HG02678 (cell line): ENCODE data around the gene CAPN11.

Experiments used
- ATAC-seq: cut with Tn5 transposase; IDR thresholded peaks from one replicate; pipeline ENCODE4 v1.9.1; 2021; ENCODE audit warnings: mild to moderate bottlenecking, moderate library complexity; ENCODE audit not compliant: unreplicated experiment

The CAPN11 gene

DNA sequence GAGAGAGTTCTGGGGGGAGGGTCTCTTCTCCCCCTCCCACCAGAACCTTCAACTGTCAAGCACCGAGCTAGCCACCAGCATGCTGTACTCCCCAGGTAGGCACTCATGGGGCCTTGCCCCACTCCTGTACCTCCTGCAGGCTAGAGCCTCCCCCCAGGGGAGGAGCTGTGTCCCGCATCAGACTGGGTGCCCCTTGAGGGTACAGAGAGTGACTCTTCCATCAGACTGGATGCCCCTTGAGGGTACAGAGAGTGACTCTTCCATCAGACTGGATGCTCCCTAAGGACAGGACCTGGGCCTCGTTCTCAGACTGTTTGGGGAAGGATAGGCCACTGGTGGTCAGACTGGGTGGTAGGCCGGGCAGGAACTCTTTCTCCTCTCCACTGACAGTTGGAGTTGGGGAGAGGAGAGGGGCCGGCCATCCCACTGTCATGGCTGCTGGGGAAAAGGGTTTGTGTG lies at the start of gene CAPN11:
Gene CAPN11, plus strand, starts transcription at position 51 of the 459 bp plus-strand sequence. Its CDS starts 29 bp downstream, at position 80.
- no peak for ATAC-seq

DNA sequence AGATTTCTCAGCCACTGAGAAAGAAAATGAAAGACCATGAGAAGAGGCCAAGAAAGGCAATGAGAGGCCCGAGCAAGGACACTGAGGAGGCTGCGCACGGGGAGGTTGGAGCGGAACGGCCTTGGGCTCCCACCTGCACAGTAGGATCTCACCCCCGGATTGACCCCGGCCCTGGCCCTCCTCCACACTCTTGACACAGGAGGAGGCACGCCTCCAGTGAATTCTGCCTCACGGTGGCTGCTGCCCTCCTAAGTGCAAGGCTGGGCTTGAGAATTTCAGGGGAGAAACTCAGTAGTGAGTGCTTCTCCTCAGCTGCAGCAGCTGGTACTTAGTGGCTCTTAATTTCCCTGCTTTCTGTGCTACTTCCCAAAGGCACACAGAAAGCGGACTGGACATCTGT lies 49.4 kb upstream of the CAPN11 start:
- no peak for ATAC-seq

DNA sequence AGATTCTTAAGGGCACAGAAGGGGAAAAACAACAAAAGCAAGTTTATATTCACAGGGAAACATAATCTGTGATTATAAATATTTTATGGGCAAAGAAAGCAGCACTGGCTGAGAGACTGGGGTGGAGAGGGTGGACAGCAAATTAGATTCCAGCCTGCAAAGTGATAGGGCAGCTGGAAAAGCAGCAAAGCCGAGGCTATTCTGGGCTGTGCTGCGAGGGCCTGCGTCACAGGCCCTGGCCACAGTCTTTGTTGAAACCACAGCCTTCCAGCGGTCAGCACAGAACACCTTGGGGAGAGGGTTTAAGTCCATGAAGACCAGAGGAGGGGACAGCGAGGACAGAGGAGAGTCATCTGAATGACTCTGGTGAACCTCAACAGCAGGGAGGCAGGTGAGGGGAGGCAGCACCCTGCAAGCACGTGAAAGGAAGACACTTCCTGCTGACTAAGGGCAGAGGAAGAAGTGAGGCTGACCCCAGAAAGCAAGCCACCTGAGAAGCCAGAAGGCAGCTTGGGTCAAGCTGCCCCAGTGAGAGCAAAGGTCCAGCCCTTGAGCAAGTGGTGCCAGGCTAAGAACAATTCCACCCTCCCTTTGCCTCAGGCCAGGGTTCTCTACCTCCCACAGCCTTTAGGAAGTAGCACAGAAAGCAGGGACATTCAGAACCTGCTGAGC lies 48.5 kb upstream of the CAPN11 start:
- ATAC-seq, result no peak

DNA sequence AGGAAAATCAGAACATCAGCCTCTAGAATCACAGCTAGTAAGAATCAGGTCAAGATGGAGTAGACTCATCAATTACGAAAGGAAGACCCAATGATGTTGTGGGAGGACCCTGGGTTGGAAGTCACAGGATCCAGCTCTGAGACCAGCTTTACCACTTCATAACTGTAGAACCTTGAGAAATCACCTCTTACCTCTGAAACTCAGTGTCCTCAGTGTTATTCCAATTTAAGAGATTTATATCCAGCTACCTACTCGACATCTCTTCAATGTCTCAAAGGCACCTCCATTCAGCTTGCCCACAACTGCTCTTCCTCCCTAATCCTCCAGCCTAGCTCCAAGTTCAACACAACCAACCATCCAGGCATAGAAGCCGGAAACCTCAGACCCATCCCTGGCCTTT lies 47.7 kb upstream of the CAPN11 start:
- no peak for ATAC-seq

DNA sequence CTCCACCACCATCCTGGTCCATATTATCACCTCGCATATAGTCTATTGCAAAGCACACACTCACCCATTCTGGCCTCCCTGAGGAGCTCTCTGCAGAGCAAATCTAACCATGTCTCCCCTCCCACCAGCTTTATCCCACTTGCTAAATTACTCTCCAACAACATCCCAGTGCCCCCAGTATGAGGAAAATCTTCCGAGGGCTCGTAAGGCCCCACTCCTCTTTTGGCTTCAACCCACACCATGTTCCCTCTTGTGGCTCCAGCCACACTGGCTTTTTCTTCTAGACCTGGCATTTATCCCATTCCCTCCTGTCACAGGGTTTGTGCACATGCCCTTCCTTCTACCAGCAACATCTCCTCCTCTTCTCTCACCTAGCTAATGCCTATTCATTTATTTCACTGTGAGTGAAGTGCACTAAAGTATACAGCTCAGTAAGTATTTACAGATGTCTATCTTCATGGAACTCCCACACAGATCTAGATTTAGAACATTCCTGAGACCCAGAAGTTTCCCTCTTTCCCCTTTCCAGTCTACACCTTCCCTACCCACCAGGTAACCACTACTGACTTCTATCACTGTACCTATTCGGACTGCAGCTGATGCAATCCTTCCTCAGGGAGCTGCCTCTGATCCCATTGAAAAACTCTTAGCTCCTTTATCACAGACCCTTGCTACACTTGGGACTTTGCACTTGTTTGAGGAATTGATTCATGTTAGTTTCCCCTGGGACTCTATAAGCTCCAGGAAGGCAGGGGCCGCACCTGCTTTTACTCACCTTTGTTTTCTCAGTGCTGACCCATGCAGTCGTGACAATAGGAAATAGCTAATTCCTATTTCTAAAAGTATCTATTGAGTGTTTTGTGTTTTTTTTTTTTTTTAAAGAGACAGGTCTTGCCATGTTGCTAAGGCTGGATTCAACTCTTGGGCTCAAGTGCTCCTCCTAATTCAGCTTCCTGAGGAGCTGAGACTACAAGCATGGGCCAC lies 46.9 kb upstream of the CAPN11 start:
- no peak for ATAC-seq

DNA sequence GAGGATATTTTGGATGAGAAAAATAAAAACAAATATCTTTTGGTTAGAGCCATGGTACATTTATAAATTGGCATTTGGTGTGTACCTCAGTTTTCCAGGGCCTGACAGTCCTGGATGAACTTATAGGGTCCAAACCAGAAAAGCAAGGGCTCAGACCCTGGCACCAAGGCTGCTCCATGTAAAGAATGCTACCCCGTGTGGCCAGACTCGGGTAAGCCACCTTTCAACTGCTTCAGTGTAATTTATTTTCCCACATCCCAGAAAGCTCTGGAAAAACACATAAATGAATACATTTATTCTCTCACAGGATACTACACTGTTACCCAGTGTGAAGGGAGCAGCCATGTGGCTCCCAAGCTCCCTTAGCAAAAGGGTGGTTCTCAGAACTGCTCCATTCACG lies 45.2 kb upstream of the CAPN11 start:
- ATAC-seq, result no peak

DNA sequence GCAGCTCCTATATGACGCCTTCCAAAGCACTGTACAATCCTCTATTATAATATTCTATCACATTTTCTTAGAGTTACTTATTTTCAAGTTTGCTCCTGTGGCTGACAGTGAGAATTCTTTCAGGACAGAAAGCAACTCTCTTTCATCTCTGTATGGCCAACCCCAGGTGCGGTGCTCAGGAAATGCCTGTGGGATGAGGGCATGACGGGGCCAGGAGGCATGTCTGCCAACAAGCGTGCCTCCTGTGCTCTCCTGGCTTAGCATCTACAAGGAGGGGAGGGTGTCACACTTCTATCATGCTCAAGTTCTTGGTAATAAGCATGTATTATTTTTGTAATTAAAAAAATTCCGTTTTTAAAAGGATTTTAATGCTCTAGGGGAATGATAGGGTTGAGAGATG lies 42.8 kb upstream of the CAPN11 start:
- ATAC-seq, result no peak

DNA sequence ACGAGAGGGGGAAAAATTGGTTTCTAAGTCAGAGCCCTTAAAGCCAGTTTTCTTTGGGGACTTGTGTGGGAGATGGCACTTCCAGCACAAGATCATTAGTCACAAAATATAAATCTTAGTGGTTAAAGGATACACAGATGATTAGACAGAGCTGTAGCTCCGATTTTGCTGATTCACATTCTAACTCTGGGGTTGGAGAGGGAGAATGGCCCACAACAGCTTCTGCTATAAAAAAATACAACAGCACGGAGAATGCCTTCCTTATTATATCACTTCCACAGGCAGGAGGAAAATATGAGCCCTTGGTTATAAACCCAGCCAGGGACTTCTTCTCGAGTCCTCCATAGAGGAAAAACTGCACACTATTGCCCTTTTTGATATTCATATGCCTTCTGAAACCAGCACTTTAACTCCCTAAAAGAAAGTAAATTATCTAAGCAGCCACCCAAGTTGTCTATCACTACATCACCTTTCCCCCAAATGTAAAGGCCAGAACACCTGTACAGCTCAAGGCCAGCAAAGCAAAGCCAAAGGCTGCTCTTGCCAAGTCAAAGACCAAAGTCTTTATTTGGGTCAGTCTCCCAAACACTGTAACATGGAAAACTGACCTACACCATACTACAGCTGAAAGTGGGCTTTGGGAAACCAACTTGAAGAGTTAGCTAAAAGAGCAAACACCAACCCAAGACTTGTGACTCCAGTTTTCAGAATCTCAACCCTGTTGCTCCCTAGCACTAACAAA lies 41.8 kb upstream of the CAPN11 start:
- ATAC-seq, result no peak

DNA sequence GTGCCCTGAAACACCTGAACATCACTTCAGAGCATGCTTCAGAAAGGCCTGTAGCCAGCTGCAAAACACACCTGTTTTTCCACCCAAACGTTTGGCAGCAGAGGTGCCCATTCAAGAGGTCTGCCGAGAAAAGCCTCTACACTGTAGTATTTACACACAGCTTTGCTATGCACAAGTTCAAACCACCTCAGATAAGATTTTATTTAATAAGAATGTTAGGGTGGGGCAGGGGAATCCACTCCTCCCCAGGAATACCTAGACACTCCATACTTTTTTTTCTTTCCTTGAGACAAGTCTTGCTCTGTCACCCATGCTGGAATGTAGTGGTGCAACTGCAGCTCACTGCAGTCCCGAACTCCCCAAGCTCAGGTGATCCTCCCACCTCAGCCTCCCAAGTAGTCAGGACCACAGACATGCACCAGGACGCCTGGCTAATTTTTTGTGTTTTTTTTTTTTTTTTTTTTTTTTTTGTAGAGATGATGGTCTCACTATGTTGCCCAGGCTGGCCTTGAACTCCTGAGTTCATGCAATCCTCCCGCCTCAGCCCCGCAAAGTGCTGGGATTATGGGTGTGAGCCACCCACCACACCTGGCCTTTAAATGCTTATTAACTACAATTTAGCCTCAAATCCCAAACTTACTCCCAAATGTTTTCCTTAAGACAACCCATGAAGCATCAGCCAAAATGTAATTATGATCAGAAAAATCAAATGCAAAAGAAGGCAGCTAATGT lies 41.1 kb upstream of the CAPN11 start:
- ATAC-seq, result no peak

DNA sequence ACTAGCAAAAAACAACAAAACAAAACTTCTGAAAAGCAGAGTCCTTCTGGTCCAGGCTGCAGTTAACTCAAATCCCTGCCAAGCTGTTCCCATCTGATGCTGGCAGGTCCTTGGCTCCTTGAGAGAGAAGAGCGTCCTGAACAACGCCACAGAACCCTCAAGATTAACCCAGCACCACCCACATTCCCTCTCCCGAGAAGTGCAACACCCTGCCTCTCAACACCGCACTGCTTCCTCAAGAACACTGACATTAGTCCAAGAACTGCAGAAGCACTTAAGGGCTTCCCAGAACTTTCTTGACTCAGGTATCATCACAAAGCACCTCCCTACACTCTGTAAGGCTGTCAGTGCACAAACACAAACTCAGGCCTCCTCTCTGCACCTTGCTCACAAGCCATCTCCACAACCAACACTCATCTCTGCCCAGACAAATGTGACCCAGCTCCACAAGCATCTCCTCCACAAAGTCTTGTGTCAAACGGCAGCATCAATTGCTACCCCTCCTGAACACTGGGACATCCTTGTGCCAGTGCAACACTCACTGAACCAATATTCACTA lies 38.8 kb upstream of the CAPN11 start:
- ATAC-seq, result no peak

DNA sequence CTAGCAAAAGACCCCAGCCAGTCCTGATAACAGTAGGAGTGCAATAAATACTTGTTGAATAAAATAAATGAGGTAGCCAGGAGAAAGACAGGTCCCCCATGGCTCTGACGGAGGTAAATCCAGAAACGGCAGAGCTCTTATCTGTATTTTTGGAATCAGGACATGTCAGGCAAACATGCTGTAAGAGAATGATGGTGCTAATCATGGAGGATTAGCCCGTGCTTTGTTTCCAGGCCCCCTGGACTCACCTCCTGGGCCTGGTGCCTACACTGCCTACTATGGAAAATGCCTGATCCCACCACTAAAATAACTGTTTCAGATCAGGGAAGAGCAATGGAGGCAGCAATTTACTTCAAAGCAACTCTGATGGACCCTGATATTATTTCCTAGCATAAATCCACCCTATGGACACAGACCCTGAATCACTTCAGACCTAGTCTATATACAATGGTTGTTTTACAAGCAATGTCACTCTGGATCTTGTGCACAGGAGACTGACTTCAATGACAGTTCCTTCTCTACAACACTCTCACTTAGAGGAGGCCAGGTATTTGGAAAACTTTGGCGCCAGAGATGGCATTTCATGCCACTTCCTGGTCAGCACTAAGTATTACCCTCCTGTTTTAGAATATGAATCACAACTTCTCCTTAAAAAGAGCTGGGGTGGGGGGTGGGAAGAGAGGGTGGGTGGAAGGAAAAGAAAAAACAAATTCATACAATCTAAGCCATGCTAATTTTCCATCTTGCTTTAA lies 37.8 kb upstream of the CAPN11 start:
- no peak for ATAC-seq

DNA sequence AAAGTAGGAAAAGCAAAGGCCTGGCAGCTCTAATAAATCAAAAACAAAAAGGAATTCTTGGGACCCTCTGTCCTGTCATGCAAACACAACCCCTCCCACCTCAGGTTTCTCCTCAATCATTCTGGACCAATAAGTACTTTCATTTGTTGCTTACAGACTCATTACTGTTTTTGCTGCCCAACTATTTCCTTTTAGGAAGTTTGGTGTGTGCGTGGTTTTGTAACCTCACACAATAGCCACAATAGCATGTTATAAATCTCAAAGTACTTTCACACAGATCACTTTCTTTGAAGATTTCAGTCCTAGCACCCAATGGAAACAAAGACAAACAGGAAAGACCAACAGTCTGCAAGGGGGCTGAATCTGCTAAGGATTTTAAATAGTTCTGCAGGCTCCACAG lies 35.8 kb upstream of the CAPN11 start:
- no peak for ATAC-seq

DNA sequence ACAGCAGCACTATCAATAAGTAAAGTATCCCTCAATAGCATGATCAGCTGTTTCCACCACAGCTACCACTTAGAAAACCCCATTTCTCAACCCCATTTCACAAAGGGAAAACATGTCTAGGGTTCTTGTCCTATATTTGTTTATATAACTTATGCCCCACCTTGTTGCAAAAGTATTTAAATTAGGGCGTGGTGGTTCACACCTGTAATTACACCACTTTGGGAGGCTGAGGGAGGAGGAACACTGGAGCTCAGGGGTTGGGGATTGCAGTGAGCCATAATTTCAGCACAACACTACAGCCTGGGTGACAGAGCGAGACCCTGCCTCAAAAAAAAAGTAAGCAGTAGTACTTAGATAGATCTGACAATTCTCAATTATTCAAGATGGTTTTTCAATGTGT lies 35.1 kb upstream of the CAPN11 start:
- ATAC-seq, result no peak

DNA sequence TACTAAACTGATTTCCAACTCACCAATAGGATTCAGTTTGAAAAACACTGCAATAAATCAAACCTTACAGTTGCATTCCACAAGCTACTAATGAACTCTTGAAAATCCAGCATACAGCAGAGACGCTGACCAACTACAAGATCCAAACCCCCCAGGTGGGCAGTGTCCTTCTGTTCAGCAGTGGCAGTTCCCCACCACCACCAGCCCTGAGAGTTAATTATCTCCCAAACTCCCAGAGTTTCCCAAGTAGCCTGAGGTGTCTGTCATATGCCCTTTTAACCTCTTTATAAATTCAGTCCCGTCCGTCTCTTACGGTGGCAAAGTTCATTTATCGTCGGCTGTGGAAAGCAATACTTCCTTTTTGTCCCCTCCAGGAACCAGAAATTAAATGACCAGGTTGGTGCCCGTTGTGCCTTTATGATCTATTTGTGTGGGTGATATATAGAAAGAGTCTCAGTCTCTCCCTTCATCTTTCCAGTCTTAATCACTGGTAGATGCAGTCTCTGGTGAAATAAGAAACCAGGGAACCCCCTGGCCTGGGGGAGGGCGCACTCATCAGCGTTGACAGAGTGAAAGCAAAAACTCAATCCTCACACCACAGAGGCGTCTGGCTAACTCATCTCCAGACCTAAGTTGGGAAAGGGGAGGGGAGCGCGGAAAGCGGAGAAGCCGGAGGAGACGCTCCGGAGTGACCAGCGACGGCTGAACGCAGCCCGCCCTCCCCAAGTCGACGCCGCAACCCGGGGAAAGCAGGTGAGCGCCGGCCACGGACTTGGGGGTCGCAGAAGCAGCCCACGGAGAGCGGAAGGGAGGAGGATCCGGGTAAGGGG lies 32.1 kb upstream of the CAPN11 start:
- ATAC-seq, result peak; percentile 43

DNA sequence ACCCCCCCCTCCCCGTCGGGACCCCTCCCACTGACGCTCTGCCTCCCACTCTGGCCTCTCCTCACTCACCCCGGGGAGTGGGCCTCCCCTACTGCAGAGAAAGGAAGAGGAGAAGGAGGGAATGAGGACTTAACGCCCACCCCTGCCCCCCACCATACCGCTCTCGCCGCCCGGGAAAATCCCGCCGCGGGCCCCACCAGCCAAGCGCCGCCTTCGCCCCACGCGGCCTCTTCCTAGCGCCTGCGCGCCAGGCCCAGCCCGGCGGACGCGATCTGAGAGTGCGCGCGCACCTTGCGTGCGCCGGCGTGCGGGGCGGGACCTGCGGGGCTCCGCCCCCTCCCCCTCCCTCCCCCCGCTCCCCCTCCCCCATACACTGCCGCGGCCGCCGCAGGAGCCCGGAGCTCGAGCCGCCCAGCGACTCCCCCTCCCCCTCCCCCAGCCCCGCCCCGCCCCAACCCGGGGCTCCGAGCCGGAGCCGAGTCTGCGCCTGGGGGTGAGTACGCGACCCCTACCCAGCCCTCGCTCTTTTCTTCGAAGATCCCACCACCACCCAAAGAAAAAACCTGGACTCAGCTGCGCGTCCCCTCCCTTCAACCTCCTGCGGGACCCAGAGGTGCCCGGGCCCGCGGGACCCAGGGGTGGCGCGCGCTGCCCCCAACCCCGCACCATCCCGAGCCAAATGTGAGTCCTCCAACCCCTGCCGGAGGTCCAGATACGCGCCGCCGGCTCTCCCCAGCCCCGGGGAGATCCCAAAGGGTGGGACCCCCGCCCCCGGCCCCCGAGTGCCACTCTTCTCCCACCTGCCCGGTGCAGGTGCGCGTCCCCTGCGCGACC lies 31.2 kb upstream of the CAPN11 start, which contains the start of the genes MRPL14 and TMEM63B:
Gene MRPL14, minus strand, starts transcription at position 267 of the 834 bp plus-strand sequence. CDS start 10,841 bp downstream, outside the sequence.
Gene TMEM63B, plus strand, starts transcription at position 369 of the 834 bp plus-strand sequence. CDS start 7,031 bp downstream, outside the sequence.
- peak; percentile 76 for ATAC-seq

DNA sequence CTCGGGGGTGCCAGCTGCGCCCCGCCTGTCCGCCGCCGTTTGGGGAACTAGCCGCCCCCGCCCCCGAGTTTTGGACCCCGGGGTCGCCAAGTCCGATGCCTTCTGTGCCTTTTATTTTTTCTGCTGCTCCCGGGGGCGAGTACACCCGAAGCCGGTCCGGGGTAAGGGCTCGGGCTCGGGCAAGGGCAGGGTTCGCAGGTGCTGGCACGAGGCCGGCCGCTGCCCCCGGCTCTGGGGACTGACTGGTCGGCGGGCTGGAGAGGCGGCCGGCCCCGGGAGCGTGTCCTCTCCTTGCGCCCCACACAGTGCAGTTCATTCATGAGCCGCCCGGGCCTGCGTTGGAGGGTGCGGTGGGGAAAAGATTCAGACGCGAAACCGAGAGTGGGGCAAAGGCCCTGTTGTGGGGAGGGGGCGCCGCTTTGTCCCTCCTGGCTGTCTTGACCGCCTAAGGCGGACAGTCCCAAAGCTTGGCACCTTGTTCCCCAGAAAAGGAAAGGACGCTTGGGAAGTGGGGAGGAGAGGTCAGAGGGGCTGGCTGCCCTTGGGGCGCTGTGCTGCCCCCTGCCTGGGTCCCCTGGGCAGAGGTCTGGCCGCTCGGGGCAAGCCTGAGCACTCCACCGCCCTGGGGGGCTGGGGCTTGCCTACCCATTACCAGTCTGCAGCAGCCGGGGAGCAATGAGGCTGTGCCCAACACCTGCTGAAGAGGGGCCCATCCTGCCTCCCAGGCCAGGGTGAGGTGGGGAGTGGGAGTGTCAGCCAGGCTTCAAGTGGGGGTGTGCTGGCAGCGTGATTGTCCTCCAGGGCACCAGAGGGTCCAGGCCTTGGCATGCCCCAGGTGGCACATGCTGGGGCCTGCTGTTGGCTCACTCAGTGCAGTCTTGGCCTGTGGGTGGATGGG lies 30.4 kb upstream of the CAPN11 start:
- ATAC-seq, result no peak
